Hepatocyte (in vitro differentiated cells): ENCODE measurements around the gene DDX5. TPM values are rescaled to one million over a fixed set of nuclear protein-coding genes. Genes with fewer than 3 reads are reported as not detected.

Experiments
- DNase-seq: peaks from one replicate; pipeline ENCODE4 v3.0.0-alpha.2; 2016; ENCODE audit warnings: low spot score
- H2AFZ ChIP-seq: fragments of 200-600 bp; sonication (generic); 2 replicates; pipeline ENCODE4 v1.6.0; 2016; ENCODE audit warnings: antibody characterized with exemption, mild to moderate bottlenecking
- H3K27ac ChIP-seq: fragments of 200-600 bp; sonication (generic); 2 replicates; pipeline ENCODE4 v1.5.1; 2016; ENCODE audit warnings: mild to moderate bottlenecking
- H3K27me3 ChIP-seq: fragments of 200-600 bp; sonication (generic); 2 replicates; pipeline ENCODE4 v1.6.1; 2016
- H3K36me3 ChIP-seq: fragments of 200-600 bp; sonication (generic); replicated peaks from 2 replicates; pipeline ENCODE4 v1.5.1; 2016; ENCODE audit warnings: low read depth; ENCODE audit not compliant: insufficient read depth
- H3K4me1 ChIP-seq: fragments of 200-600 bp; sonication (generic); 2 replicates; pipeline ENCODE4 v1.5.1; 2016; ENCODE audit warnings: mild to moderate bottlenecking, moderate library complexity; ENCODE audit not compliant: insufficient read depth
- H3K4me2 ChIP-seq: fragments of 200-600 bp; sonication (generic); 2 replicates; pipeline ENCODE4 v1.6.0; 2016
- H3K4me3 ChIP-seq: fragments of 200-600 bp; sonication (generic); 2 replicates; pipeline ENCODE4 v1.5.1; 2016; ENCODE audit warnings: mild to moderate bottlenecking
- H3K79me2 ChIP-seq: fragments of 200-600 bp; sonication (generic); 2 replicates; pipeline ENCODE4 v1.6.0; 2017; ENCODE audit warnings: mild to moderate bottlenecking
- H3K9me2 ChIP-seq: fragments of 200-600 bp; sonication (generic); replicated peaks from 2 replicates; pipeline ENCODE4 v1.6.0; 2017; ENCODE audit warnings: mild to moderate bottlenecking; ENCODE audit not compliant: insufficient read depth
- H3K9me3 ChIP-seq: fragments of 200-600 bp; sonication (generic); 2 replicates; pipeline ENCODE4 v1.5.1; 2016; ENCODE audit warnings: low read depth, mild to moderate bottlenecking
- H4K20me1 ChIP-seq: fragments of 200-600 bp; sonication (generic); 2 replicates; pipeline ENCODE4 v1.6.0; 2016; ENCODE audit warnings: mild to moderate bottlenecking; ENCODE audit not compliant: insufficient read depth, poor library complexity, severe bottlenecking
- CTCF ChIP-seq: fragments of 200-600 bp; sonication (generic); IDR thresholded peaks from 2 replicates; pipeline ENCODE4 v1.5.1; 2016; ENCODE audit warnings: antibody characterized with exemption, mild to moderate bottlenecking; ENCODE audit not compliant: poor library complexity
- EZH2 ChIP-seq: fragments of 200-600 bp; sonication (generic); IDR thresholded peaks from 2 replicates; pipeline ENCODE4 v1.6.1; 2016; ENCODE audit warnings: antibody characterized with exemption, mild to moderate bottlenecking, borderline replicate concordance
- EZH2phosphoT487 ChIP-seq: fragments of 200-600 bp; sonication (generic); IDR thresholded peaks from one replicate; pipeline ENCODE4 v1.6.1; 2018; ENCODE audit warnings: antibody characterized with exemption, mild to moderate bottlenecking, low read depth, moderate library complexity; ENCODE audit not compliant: unreplicated experiment, severe bottlenecking
- WGBS: methylation state at CpG from one replicate; pipeline ENCODE4 v1.1.6; 2016; ENCODE audit warnings: low lambda C conversion rate; ENCODE audit errors: missing lambda C conversion rate; 5-methylcytosine and 5-hydroxymethylcytosine counted together
- polyA plus RNA-seq: library from polyadenylated mRNA; unstranded; fragments of >200 nt; fragmentation: Nextera tagmentation; extraction: Ambion mirVana; gene quantifications from 2 replicates; pipeline ENCODE4 v1.2.1, GENCODE V29; 2016
- total RNA-seq: library from RNA; depleted of rRNA; stranded (reverse); fragments of >200 nt; gene quantifications from 2 replicates; pipeline ENCODE4 v1.2.3, GENCODE V29; 2014

Gene DDX5
- total and polyA plus RNA-seq, 2 experiments from 2014 or later = 513 to 786 TPM

GRCh38 chr17:64515419-64515818 is 9.3 kb upstream of the DDX5 start:
- Histone ChIP-seq H3K27me3 (no peaks in the 10 kb centered on the region), H2AFZ (no peak overlapping the region), H3K4me3 (no peak overlapping the region), H3K9me2 (no peaks in the 10 kb centered on the region), H3K4me2 (no peak overlapping the region), H3K27ac (no peak overlapping the region), H3K36me3 (peaks cover 10% of the 10 kb centered on the region), H3K4me1 (no peaks in the 10 kb centered on the region), H4K20me1 (peaks cover 16% of the 10 kb centered on the region), H3K79me2 (peaks cover 47% of the 10 kb centered on the region), H3K9me3 (no peaks in the 10 kb centered on the region)
- TF ChIP-seq EZH2 (no peak), CTCF (no peak), EZH2phosphoT487 (no peak)
- no peak for DNase-seq
- 94% methylated on average over 2 of the region's 2 CpGs for WGBS

- H4K20me1 ChIP-seq = peaks cover 50% of the 10 kb centered on the region
- H3K4me1 ChIP-seq = no peaks in the 10 kb centered on the region
- WGBS = 92% methylated on average over 6 of the region's 6 CpGs
- H3K79me2 ChIP-seq = peaks cover 66% of the 10 kb centered on the region
- no peak overlapping the region for H2AFZ ChIP-seq
- no peaks in the 10 kb centered on the region for H3K9me3 ChIP-seq
- TF ChIP-seq EZH2phosphoT487 (no peak), EZH2 (no peak), CTCF (no peak)
- H3K36me3 ChIP-seq = peaks cover 1% of the 10 kb centered on the region
- no peak for DNase-seq
- no peak overlapping the region for H3K4me3 ChIP-seq
- H3K9me2 ChIP-seq = no peaks in the 10 kb centered on the region
- no peaks in the 10 kb centered on the region for H3K27me3 ChIP-seq
- H3K27ac ChIP-seq = no peak overlapping the region
- H3K4me2 ChIP-seq = peak overlapping the region; percentile 74
These were observed 3.1 kb upstream of the DDX5 start for GRCh38 chr17:64509179-64509578.

- Histone ChIP-seq H3K9me3 (no peaks in the 10 kb centered on the region), H3K36me3 (no peaks in the 10 kb centered on the region), H3K4me3 (no peak overlapping the region), H3K27ac (no peak overlapping the region), H3K9me2 (no peaks in the 10 kb centered on the region), H3K27me3 (no peaks in the 10 kb centered on the region), H3K4me2 (peak overlapping the region; percentile 74), H3K4me1 (peaks cover 4% of the 10 kb centered on the region), H2AFZ (no peak overlapping the region), H3K79me2 (peaks cover 69% of the 10 kb centered on the region), H4K20me1 (peaks cover 55% of the 10 kb centered on the region)
- 79% methylated on average over 2 of the region's 2 CpGs for WGBS
- DNase-seq = no peak
- no peak for TF ChIP-seq EZH2phosphoT487
- TF ChIP-seq EZH2 = no peak
- no peak for TF ChIP-seq CTCF
These were observed 2.6 kb upstream of the DDX5 start for GRCh38 chr17:64508683-64509082.

GRCh38 chr17:64507413-64507782 is 1.3 kb upstream of the DDX5 start:
- Histone ChIP-seq H3K36me3 (no peaks in the 10 kb centered on the region), H3K27me3 (no peaks in the 10 kb centered on the region), H3K4me2 (peak overlapping the region; percentile 74), H3K9me2 (no peaks in the 10 kb centered on the region), H3K27ac (peak overlapping the region; percentile 100), H3K79me2 (peaks cover 74% of the 10 kb centered on the region), H3K9me3 (no peaks in the 10 kb centered on the region), H3K4me3 (peak overlapping the region; percentile 58), H2AFZ (peak overlapping the region; percentile 49), H3K4me1 (peaks cover 13% of the 10 kb centered on the region), H4K20me1 (peaks cover 65% of the 10 kb centered on the region)
- TF ChIP-seq CTCF (peak; percentile 52), EZH2 (no peak), EZH2phosphoT487 (no peak)
- WGBS = 2% methylated on average over 13 of the region's 13 CpGs
- DNase-seq = peak; percentile 81
